DOHH2 (cell line): ENCODE measurements around the gene ZNF22.

Source experiments
- H3F3A ChIP-seq: fragments of 200-600 bp; sonication (generic), shearing (Covaris generic); 2 replicates; pipeline ENCODE4 v1.6.0; 2016; ENCODE audit warnings: antibody characterized with exemption, mild to moderate bottlenecking; ENCODE audit not compliant: control insufficient read depth, insufficient read depth
- H3K27ac ChIP-seq: fragments of 200-600 bp; sonication (generic); 2 replicates; pipeline ENCODE4 v1.5.1; 2014; ENCODE audit warnings: low read depth, mild to moderate bottlenecking, low read length, moderate library complexity
- H3K27me3 ChIP-seq: fragments of 200-600 bp; sonication (generic); 2 replicates; pipeline ENCODE4 v1.6.1; 2014; ENCODE audit warnings: mild to moderate bottlenecking, low read length, mixed read lengths; ENCODE audit not compliant: control insufficient read depth
- H3K36me3 ChIP-seq: fragments of 200-600 bp; sonication (generic); 2 replicates; pipeline ENCODE4 v1.6.1; 2014; ENCODE audit warnings: mild to moderate bottlenecking, low read length, moderate library complexity, mixed read lengths; ENCODE audit not compliant: control insufficient read depth
- H3K4me1 ChIP-seq: fragments of 200-600 bp; sonication (generic); 2 replicates; pipeline ENCODE4 v1.6.1; 2014; ENCODE audit warnings: mild to moderate bottlenecking, low read length, mixed read lengths; ENCODE audit not compliant: control insufficient read depth
- H3K4me2 ChIP-seq: fragments of 200-600 bp; sonication (generic); 2 replicates; pipeline ENCODE4 v1.6.0; 2014; ENCODE audit warnings: mild to moderate bottlenecking, low read length, moderate library complexity
- H3K4me3 ChIP-seq: fragments of 200-600 bp; sonication (generic); 2 replicates; pipeline ENCODE4 v1.5.1; 2014; ENCODE audit warnings: mild to moderate bottlenecking, low read length, mixed read lengths
- H3K79me2 ChIP-seq: fragments of 200-600 bp; sonication (generic); 2 replicates; pipeline ENCODE4 v1.6.1; 2014; ENCODE audit warnings: mild to moderate bottlenecking, low read length, mixed read lengths; ENCODE audit not compliant: control insufficient read depth
- H3K9me2 ChIP-seq: fragments of 200-600 bp; sonication (generic); replicated peaks from 2 replicates; pipeline ENCODE4 v1.6.1; 2014; ENCODE audit warnings: mild to moderate bottlenecking, low read length, mixed read lengths; ENCODE audit not compliant: control insufficient read depth
- H3K9me3 ChIP-seq: fragments of 200-600 bp; sonication (generic); 2 replicates; pipeline ENCODE4 v1.6.1; 2014; ENCODE audit warnings: antibody characterized with exemption, low read length, mixed read lengths; ENCODE audit not compliant: control insufficient read depth, insufficient read depth
- H4K20me1 ChIP-seq: fragments of 200-600 bp; sonication (generic); 2 replicates; pipeline ENCODE4 v1.6.0; 2014; ENCODE audit warnings: low read depth, mild to moderate bottlenecking, antibody characterized with exemption, low read length, moderate library complexity; ENCODE audit not compliant: control insufficient read depth, insufficient read depth
- EZH2phosphoT487 ChIP-seq: fragments of 200-600 bp; sonication (generic); IDR thresholded peaks from 2 replicates; pipeline ENCODE4 v1.6.1; 2017; ENCODE audit warnings: borderline replicate concordance, mild to moderate bottlenecking, antibody characterized with exemption, low read length, moderate library complexity, mixed read lengths
- TF ChIP-seq, protein P1 (sequence below): fragments of 200-600 bp; sonication (generic); IDR thresholded peaks from one replicate; pipeline ENCODE4 v1.5.1; 2014; ENCODE audit warnings: antibody characterized with exemption, mild to moderate bottlenecking, low read depth, low read length; ENCODE audit not compliant: poor library complexity, severe bottlenecking

ZNF22 gene

DNA sequence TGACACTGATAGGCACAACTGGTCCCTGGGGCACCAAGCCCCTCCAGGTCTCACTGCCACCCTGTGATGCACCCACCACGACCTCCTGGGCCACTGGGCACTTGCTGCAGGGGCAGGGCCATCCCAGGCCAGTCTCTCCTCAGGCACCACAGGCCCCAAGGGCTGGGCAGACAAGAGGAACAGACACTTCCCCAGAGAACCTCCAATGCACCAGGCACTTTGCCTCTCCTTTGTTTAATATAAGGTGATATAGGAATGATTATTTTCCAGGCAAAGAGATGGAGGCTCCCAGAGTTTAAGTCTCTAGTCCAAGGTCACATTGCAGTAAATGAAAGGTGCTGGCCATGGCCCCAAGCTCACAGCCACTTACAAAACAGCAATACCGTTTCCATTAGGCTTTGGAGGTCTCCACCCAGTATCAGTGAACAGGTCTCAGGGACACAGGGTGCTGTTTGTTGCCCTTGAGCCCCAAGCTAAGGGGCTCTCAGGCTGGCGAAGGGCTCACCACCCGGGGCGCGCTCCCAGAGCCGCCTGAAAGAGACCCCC, 26.6 kb upstream of the ZNF22 start:
- peaks cover 35% of the 10 kb centered on the region for H3K4me1 ChIP-seq
- peak overlapping the region; percentile 76 for H3K4me3 ChIP-seq
- H4K20me1 ChIP-seq: no peaks in the 10 kb centered on the region
- H3K36me3 ChIP-seq: no peaks in the 10 kb centered on the region
- TF ChIP-seq EZH2phosphoT487: no peak
- TF ChIP-seq, protein P1, sequence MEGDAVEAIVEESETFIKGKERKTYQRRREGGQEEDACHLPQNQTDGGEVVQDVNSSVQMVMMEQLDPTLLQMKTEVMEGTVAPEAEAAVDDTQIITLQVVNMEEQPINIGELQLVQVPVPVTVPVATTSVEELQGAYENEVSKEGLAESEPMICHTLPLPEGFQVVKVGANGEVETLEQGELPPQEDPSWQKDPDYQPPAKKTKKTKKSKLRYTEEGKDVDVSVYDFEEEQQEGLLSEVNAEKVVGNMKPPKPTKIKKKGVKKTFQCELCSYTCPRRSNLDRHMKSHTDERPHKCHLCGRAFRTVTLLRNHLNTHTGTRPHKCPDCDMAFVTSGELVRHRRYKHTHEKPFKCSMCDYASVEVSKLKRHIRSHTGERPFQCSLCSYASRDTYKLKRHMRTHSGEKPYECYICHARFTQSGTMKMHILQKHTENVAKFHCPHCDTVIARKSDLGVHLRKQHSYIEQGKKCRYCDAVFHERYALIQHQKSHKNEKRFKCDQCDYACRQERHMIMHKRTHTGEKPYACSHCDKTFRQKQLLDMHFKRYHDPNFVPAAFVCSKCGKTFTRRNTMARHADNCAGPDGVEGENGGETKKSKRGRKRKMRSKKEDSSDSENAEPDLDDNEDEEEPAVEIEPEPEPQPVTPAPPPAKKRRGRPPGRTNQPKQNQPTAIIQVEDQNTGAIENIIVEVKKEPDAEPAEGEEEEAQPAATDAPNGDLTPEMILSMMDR: no peak
- peak overlapping the region; percentile 88 for H3K4me2 ChIP-seq
- H3K27me3 ChIP-seq: peaks cover 8% of the 10 kb centered on the region
- no peaks in the 10 kb centered on the region for H3K9me2 ChIP-seq
- H3K79me2 ChIP-seq: no peaks in the 10 kb centered on the region
- no peaks in the 10 kb centered on the region for H3K9me3 ChIP-seq
- H3K27ac ChIP-seq: no peak overlapping the region
- H3F3A ChIP-seq: no peaks in the 10 kb centered on the region

DNA sequence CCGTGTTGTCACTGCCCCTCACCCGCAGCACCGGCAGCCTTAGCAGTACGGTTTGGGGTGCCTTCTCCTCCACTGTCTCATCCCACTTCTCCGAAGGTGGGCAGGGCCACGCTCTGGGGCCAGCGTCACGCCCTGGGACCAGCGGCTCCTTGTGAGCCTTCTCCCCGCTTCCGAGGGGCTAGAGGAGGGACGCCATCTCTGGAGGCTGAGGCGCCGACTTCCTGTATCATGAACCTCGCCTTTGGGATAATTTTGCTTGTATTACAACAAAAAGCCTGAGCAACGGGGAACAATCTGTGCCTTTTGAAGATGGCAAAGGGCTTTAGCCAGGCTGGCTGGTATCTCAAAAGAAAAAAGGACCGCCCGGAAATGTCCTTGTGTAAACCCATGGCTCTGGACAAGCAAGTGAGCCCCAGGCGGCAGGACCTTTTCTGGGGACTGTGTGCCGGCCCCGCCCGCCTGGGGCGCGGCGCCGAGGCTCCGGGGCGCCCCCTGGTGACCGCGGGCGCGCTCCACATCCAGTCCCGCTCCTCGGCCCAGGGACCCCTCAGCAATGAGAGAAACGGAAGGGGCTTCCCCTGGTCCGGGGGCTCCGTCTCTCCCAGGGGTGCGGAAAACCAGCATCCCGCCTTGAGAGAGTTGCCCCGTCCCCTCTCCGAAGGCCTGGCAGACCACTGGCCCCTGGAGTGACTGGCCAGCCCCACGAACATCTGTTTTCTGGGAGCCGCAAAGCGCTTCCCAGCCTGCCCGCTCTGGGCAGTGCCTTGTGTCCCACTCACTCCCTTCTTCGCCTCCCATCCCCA, 25.9 kb upstream of the ZNF22 start:
- Histone ChIP-seq H3K4me1 (peaks cover 35% of the 10 kb centered on the region), H3F3A (no peaks in the 10 kb centered on the region), H3K4me3 (peak overlapping the region; percentile 76), H3K36me3 (no peaks in the 10 kb centered on the region), H3K27ac (no peak overlapping the region), H3K27me3 (peaks cover 10% of the 10 kb centered on the region), H4K20me1 (no peaks in the 10 kb centered on the region), H3K4me2 (peak overlapping the region; percentile 88), H3K79me2 (no peaks in the 10 kb centered on the region), H3K9me3 (no peaks in the 10 kb centered on the region), H3K9me2 (no peaks in the 10 kb centered on the region)
- no peak for TF ChIP-seq EZH2phosphoT487
- TF ChIP-seq, protein P1: peak; percentile 88

DNA sequence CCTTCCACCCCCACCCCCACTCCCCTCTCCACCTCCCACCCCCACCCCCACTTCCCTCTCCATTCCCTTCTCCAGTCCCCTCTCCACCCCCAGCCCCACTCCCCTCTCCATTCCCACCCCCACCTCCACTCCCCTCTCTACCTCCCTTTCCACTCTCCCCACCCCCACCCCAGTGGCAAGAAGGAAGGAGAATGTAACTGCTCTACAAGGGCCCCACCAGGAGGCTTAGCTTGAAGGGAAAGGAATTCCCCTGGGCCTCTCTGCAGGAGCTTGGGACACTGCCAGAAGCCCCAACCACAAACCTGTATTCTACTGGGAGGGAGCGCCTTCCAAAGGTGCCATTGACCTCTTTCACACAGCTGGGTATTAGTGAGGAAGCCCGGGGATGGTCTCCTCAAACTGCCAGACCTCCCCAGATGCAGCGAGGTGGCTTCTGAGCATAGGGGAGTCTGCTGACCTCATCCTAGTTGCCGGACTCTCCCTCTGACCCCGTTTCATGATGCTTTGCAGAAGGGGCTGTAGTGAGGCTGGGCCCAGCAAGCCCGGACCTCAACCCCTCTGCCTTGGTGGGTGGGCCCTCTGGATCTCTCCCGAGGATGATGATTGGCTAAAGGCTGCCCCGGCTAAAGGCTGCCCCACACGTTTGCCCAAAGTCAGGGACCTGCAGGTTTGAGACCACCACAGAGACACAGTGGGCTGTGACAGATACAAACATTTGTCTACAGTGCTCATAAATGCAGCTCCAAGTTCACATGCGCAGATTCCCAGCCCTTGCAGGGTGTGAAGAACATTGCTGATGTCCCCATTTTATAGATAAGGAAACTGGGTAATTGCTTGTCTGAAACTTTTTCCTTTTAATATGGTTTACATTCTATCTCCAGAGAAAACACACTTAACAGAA, 25.0 kb upstream of the ZNF22 start:
- Histone ChIP-seq H3K9me3 (no peaks in the 10 kb centered on the region), H3K4me2 (no peak overlapping the region), H4K20me1 (no peaks in the 10 kb centered on the region), H3K27me3 (peaks cover 18% of the 10 kb centered on the region), H3F3A (no peaks in the 10 kb centered on the region), H3K27ac (no peak overlapping the region), H3K36me3 (no peaks in the 10 kb centered on the region), H3K4me3 (no peak overlapping the region), H3K4me1 (peaks cover 35% of the 10 kb centered on the region), H3K9me2 (no peaks in the 10 kb centered on the region), H3K79me2 (no peaks in the 10 kb centered on the region)
- TF ChIP-seq, protein P1: no peak
- no peak for TF ChIP-seq EZH2phosphoT487
